ENCODE results near the gene ZNF621.

The ZNF621 gene

GRCh38 chr3:40586901-40587300 is 62.1 kb downstream of the ZNF621 start:
- ATAC-seq: no peak
- TF ChIP-seq TCF4 (CRISPR knock-in tag; IDR thresholded peaks at IDR 0.05; ENCODE audit: borderline replicate concordance): no peak
- no peak for TF ChIP-seq ZC3H10 (CRISPR knock-in tag; IDR thresholded peaks at IDR 0.05)
- no peak for TF ChIP-seq ZNF565 (CRISPR knock-in tag; conservative IDR thresholded peaks at IDR 0.05; ENCODE audit: low read depth)
- no peak for TF ChIP-seq OSR1 (CRISPR knock-in tag; IDR thresholded peaks at IDR 0.05)
- no peak for TF ChIP-seq CREB5 (CRISPR knock-in tag; IDR thresholded peaks at IDR 0.05; ENCODE audit: low read depth)
- no peak for TF ChIP-seq ZNF8 (CRISPR knock-in tag; IDR thresholded peaks at IDR 0.05)
- TF ChIP-seq ZFP30 (CRISPR knock-in tag; IDR thresholded peaks at IDR 0.05): no peak
- no peak for TF ChIP-seq BACH2 (CRISPR knock-in tag; IDR thresholded peaks at IDR 0.05; ENCODE audit: borderline replicate concordance)
- TF ChIP-seq ISL1 (CRISPR knock-in tag; IDR thresholded peaks at IDR 0.05): no peak
- TF ChIP-seq SNAI2 (CRISPR knock-in tag; IDR thresholded peaks at IDR 0.05): no peak

GRCh38 chr3:40588406-40588805 is 63.6 kb downstream of the ZNF621 start:
- no peak for ATAC-seq
- TF ChIP-seq ZNF70 (CRISPR knock-in tag; IDR thresholded peaks at IDR 0.05): no peak
- TF ChIP-seq ZFP3 (CRISPR knock-in tag; IDR thresholded peaks at IDR 0.05): no peak
- no peak for TF ChIP-seq ZNF8 (CRISPR knock-in tag; IDR thresholded peaks at IDR 0.05)
- no peak for TF ChIP-seq TSHZ2 (CRISPR knock-in tag; IDR thresholded peaks at IDR 0.05)
- no peak for TF ChIP-seq TCF4 (CRISPR knock-in tag; IDR thresholded peaks at IDR 0.05; ENCODE audit: borderline replicate concordance)
- TF ChIP-seq CSDC2 (CRISPR knock-in tag; IDR thresholded peaks at IDR 0.05): no peak
- no peak for TF ChIP-seq PPARA (CRISPR knock-in tag; IDR thresholded peaks at IDR 0.05; ENCODE audit: borderline replicate concordance)
- no peak for TF ChIP-seq CSRNP3 (CRISPR knock-in tag; IDR thresholded peaks at IDR 0.05)
- TF ChIP-seq ZFP30 (CRISPR knock-in tag; IDR thresholded peaks at IDR 0.05): no peak
- no peak for TF ChIP-seq ISL1 (CRISPR knock-in tag; IDR thresholded peaks at IDR 0.05)
- TF ChIP-seq BACH2 (CRISPR knock-in tag; IDR thresholded peaks at IDR 0.05; ENCODE audit: borderline replicate concordance): no peak
- TF ChIP-seq OSR1 (CRISPR knock-in tag; IDR thresholded peaks at IDR 0.05): no peak

Measured in SK-N-SH treated with all-trans-retinoic acid at 6 μM for 48 hours (cell line).